ENCODE results near the gene PHF19.

DNA sequence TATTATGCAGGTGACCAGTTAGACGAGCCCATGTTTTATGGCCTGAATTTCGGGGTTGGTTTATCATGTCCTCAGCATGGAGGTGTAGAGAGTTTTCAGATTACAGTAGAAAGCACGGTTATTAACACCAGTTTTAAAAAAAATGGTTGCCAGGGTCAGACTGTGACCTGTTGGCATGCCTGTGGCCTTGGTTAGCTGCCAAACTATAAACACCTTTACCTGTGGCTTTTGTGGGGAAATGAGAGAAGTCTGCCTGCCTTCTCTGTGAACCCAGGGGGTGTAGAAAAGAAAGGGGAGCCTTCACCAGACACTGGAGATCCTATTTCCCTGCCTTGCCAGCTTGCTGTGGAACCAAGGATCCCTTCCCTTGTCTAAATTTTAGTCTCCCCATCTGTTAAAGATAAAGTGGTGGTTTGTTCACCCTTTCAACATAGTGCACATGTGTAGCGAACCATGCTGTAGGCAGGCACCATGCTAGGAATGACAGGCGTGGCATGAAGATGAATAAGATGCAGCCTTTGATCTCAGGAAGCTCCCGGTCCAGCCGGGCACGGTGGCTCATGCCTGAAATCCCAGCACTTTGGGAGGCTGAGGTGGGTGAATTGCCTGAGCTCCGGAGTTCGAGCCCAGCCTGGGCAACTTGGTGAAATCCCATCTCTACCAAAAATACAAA, 6.1 kb upstream of the PHF19 start:
- TF ChIP-seq, protein P1, sequence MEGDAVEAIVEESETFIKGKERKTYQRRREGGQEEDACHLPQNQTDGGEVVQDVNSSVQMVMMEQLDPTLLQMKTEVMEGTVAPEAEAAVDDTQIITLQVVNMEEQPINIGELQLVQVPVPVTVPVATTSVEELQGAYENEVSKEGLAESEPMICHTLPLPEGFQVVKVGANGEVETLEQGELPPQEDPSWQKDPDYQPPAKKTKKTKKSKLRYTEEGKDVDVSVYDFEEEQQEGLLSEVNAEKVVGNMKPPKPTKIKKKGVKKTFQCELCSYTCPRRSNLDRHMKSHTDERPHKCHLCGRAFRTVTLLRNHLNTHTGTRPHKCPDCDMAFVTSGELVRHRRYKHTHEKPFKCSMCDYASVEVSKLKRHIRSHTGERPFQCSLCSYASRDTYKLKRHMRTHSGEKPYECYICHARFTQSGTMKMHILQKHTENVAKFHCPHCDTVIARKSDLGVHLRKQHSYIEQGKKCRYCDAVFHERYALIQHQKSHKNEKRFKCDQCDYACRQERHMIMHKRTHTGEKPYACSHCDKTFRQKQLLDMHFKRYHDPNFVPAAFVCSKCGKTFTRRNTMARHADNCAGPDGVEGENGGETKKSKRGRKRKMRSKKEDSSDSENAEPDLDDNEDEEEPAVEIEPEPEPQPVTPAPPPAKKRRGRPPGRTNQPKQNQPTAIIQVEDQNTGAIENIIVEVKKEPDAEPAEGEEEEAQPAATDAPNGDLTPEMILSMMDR (IDR thresholded peaks at IDR 0.05): no peak
- TF ChIP-seq POLR2A (IDR thresholded peaks at IDR 0.05): no peak

Data from lower leg skin (tissue), 3 donors.